Measurements from ENCODE around the gene CENPU. TPM values are rescaled to one million over a fixed set of nuclear protein-coding genes. Genes with fewer than 3 reads are reported as not detected.

The CENPU gene
- total RNA-seq, 1 donor from 2014 or later: 229 TPM

- H3F3A ChIP-seq (ENCODE audit: low read depth): peaks cover 27% of the 10 kb centered on the region
- peaks cover 59% of the 10 kb centered on the region for H3K79me2 ChIP-seq (ENCODE audit: low read depth)
- H3K36me3 Mint-ChIP-seq: peaks cover 6% of the 10 kb centered on the region
- H3K4me3 Mint-ChIP-seq: peak within 1 kb of the TSS; percentile 93
- H3K9me3 ChIP-seq (ENCODE audit: low read depth): no peaks in the 10 kb centered on the region
- peaks cover 42% of the 10 kb centered on the region for H4K20me1 ChIP-seq (ENCODE audit: low read depth)
- H3K27ac ChIP-seq: peak within 1 kb of the TSS; percentile 89
- H3K4me3 ChIP-seq: peak within 1 kb of the TSS; percentile 89
- TF ChIP-seq EZH2 (IDR thresholded peaks at IDR 0.05) (no peak), EZH2phosphoT487 (IDR thresholded peaks at IDR 0.05) (no peak), CTCF (IDR thresholded peaks at IDR 0.05) (peak; percentile 27)
- H3K4me1 ChIP-seq: peaks cover 29% of the 10 kb centered on the region
- DNase-seq (ENCODE audit: low spot score): peak; percentile 97
- no peaks in the 10 kb centered on the region for H3K27me3 Mint-ChIP-seq (ENCODE audit: insufficient read depth, low read depth)
- H3K9me3 Mint-ChIP-seq: no peaks in the 10 kb centered on the region
- peak within 1 kb of the TSS; percentile 59 for H2AFZ ChIP-seq (replicated peaks)
- H3K27ac Mint-ChIP-seq: peak within 1 kb of the TSS; percentile 93
- peak within 1 kb of the TSS; percentile 90 for H3K4me2 ChIP-seq
- H3K4me1 Mint-ChIP-seq: peaks cover 48% of the 10 kb centered on the region
- H3K9ac ChIP-seq: peak within 1 kb of the TSS; percentile 79
- H3K36me3 ChIP-seq: no peaks in the 10 kb centered on the region
- H3K27me3 ChIP-seq: no peaks in the 10 kb centered on the region
These were observed 84.6 kb downstream of the CENPU start, which contains the start of the genes CASP3 and PRIMPOL for GRCh38 chr4:184649026-184649970. CASP3 (minus strand) TSS chr4:184649447; CDS start chr4:184638453, 10,994 bp downstream. PRIMPOL (plus strand) TSS chr4:184649738; CDS start chr4:184657141, 7,403 bp downstream.

- H3K36me3 Mint-ChIP-seq: peaks cover 2% of the 10 kb centered on the region
- peak overlapping the region; percentile 58 for H3K27ac Mint-ChIP-seq
- DNase-seq (ENCODE audit: low spot score): peak; percentile 69
- H2AFZ ChIP-seq (replicated peaks): peak overlapping the region; percentile 59
- no peak for TF ChIP-seq CTCF (IDR thresholded peaks at IDR 0.05)
- TF ChIP-seq EZH2 (IDR thresholded peaks at IDR 0.05): no peak
- TF ChIP-seq EZH2phosphoT487 (IDR thresholded peaks at IDR 0.05): no peak
- H3K4me2 ChIP-seq: peak overlapping the region; percentile 90
- peak overlapping the region; percentile 89 for H3K27ac ChIP-seq
- H3K4me3 Mint-ChIP-seq: peak overlapping the region; percentile 90
- no peaks in the 10 kb centered on the region for H3K9me3 ChIP-seq (ENCODE audit: low read depth)
- H3F3A ChIP-seq (ENCODE audit: low read depth): peaks cover 27% of the 10 kb centered on the region
- H3K27me3 Mint-ChIP-seq (ENCODE audit: insufficient read depth, low read depth): no peaks in the 10 kb centered on the region
- H3K27me3 ChIP-seq: no peaks in the 10 kb centered on the region
- H3K4me3 ChIP-seq: peak overlapping the region; percentile 89
- no peaks in the 10 kb centered on the region for H3K9me3 Mint-ChIP-seq
- H3K9ac ChIP-seq: peak overlapping the region; percentile 79
- H3K79me2 ChIP-seq (ENCODE audit: low read depth): peaks cover 67% of the 10 kb centered on the region
- H3K4me1 Mint-ChIP-seq: peaks cover 55% of the 10 kb centered on the region
- no peaks in the 10 kb centered on the region for H3K36me3 ChIP-seq
- H4K20me1 ChIP-seq (ENCODE audit: low read depth): peaks cover 42% of the 10 kb centered on the region
- H3K4me1 ChIP-seq: peaks cover 29% of the 10 kb centered on the region
These were observed 85.4 kb downstream of the CENPU start for GRCh38 chr4:184648313-184649025.

- Mint-ChIP-seq H3K27ac (peak overlapping the region; percentile 58), H3K4me3 (peak overlapping the region; percentile 90), H3K36me3 (peaks cover 2% of the 10 kb centered on the region), H3K4me1 (peaks cover 58% of the 10 kb centered on the region), H3K27me3 (ENCODE audit: insufficient read depth, low read depth) (no peaks in the 10 kb centered on the region), H3K9me3 (no peaks in the 10 kb centered on the region)
- Histone ChIP-seq H3K79me2 (ENCODE audit: low read depth) (peaks cover 71% of the 10 kb centered on the region), H3K4me2 (peak overlapping the region; percentile 90), H2AFZ (replicated peaks) (peak overlapping the region; percentile 59), H3K9ac (peak overlapping the region; percentile 79), H3K4me1 (peaks cover 29% of the 10 kb centered on the region), H4K20me1 (ENCODE audit: low read depth) (peaks cover 42% of the 10 kb centered on the region), H3K27me3 (no peaks in the 10 kb centered on the region), H3K9me3 (ENCODE audit: low read depth) (no peaks in the 10 kb centered on the region), H3K27ac (no peak overlapping the region), H3F3A (ENCODE audit: low read depth) (peaks cover 27% of the 10 kb centered on the region), H3K4me3 (peak overlapping the region; percentile 89), H3K36me3 (no peaks in the 10 kb centered on the region)
- no peak for DNase-seq (ENCODE audit: low spot score)
- TF ChIP-seq EZH2 (IDR thresholded peaks at IDR 0.05) (no peak), CTCF (IDR thresholded peaks at IDR 0.05) (no peak)
These were observed 85.9 kb downstream of the CENPU start for GRCh38 chr4:184648054-184648312.

Data from neural progenitor cell (in vitro differentiated cells).